Heart left ventricle (tissue), 16 donors: Measurements from ENCODE around the gene PDE6C. TPM values are rescaled to one million over a fixed set of nuclear protein-coding genes. Genes with fewer than 3 reads are reported as not detected.

Experiments used
- ATAC-seq, 4 donors: fragments of 200-7000 bp; cut with Tn5 transposase; one replicate each; pipeline ENCODE4 v1.9.1; 2020 to 2022; ENCODE audit warnings: moderate library complexity in 4 of 4, mild to moderate bottlenecking in 3 of 4, moderate number of reproducible peaks in 1 of 4
- DNase-seq, 5 donors: peaks; one replicate each; pipeline ENCODE4 v3.0.0-alpha.2; 2020
- H3K27ac ChIP-seq, 12 donors: fragments of 200-600 bp; sonication (generic) in 4 of 12; one replicate each; pipeline versions ENCODE4 v1.5.0 to v1.8.0; 2016 to 2022; ENCODE audit warnings: mild to moderate bottlenecking in 2 of 12
- H3K27me3 ChIP-seq, 9 donors: fragments of 200-600 bp; sonication (generic) in 2 of 9; one replicate each; pipeline versions ENCODE4 v1.5.1 to v1.8.0; 2016 to 2022; ENCODE audit warnings: mild to moderate bottlenecking in 3 of 9
- H3K36me3 ChIP-seq, 9 donors: fragments of 200-600 bp; sonication (generic) in 2 of 9; one replicate each; pipeline versions ENCODE4 v1.5.0 to v1.8.0; 2018 to 2022; ENCODE audit warnings: mild to moderate bottlenecking in 2 of 9
- H3K4me1 ChIP-seq, 12 donors: fragments of 200-600 bp; sonication (generic) in 4 of 12; one replicate each; pipeline versions ENCODE4 v1.5.0 to v1.8.0; 2016 to 2022; ENCODE audit warnings: mild to moderate bottlenecking in 3 of 12
- H3K4me3 ChIP-seq, 12 donors: fragments of 200-600 bp; sonication (generic) in 4 of 12; one replicate each; pipeline versions ENCODE4 v1.5.0 to v1.8.0; 2017 to 2022; ENCODE audit warnings: mild to moderate bottlenecking in 9 of 12, moderate library complexity in 4 of 12
- H3K9me3 ChIP-seq, 12 donors: fragments of 200-600 bp; sonication (generic) in 4 of 12; one replicate each; pipeline versions ENCODE4 v1.5.0 to v1.8.0; 2016 to 2022; ENCODE audit warnings: mild to moderate bottlenecking in 1 of 12
- CTCF ChIP-seq, 12 donors: fragments of 200-600 bp; sonication (generic) in 4 of 12; IDR thresholded peaks; one replicate each; pipeline versions ENCODE4 v1.5.0 to v1.8.0; 2018 to 2022; ENCODE audit warnings: antibody characterized with exemption in 12 of 12, mild to moderate bottlenecking in 5 of 12
- POLR2A ChIP-seq, 2 donors: fragments of 450-650 bp; IDR thresholded peaks; one replicate each; pipeline ENCODE4 v1.6.1; 2017; ENCODE audit warnings: antibody characterized with exemption in 2 of 2, mild to moderate bottlenecking in 2 of 2, moderate library complexity in 2 of 2
- WGBS, 4 donors: extraction: QIAGEN DNeasy Blood & Tissue Kit in 2 of 4; methylation state at CpG; one replicate each; pipeline versions ENCODE4 v1.1.5 to v1.1.7; 2013 to 2018; 5-methylcytosine and 5-hydroxymethylcytosine counted together
- intact Hi-C, 10 donors: fragments of 100-400 bp; cut with DNase I; formaldehyde crosslinking; loops; one replicate each; pipeline versions ENCODE4 v1.11.1 to v1.14.2; 2022
- polyA plus RNA-seq, 2 donors: library from polyadenylated mRNA; stranded (reverse); fragments of 200-250 nt; gene quantifications; one replicate each; pipeline ENCODE4 v1.2.3, GENCODE V29; 2013
- total RNA-seq, 9 donors: library from RNA; depleted of rRNA in 2 of 9; stranded (reverse); fragments of >200 nt in 2 of 9; fragmentation: NEBNext Ultra II Directional in 3 of 9; extraction: Animal tissue kit (Norgen Biotek cat#: 25700) in 3 of 9; gene quantifications; one replicate each; pipeline versions ENCODE4 v1.1.0 to v1.2.4, GENCODE V29; 2016 to 2023
- donor health status: ischemic (EF 13 %, LVEDD 7.1; RV severe dilation, severe dysfunction).
- donor health status: healthy with polysubstance abuse.
- donor health status: DM: no; HTN: yes; CAD: no.
- donor health status: DM: no; HTN: no; CAD: no.
- donor health status: ischemic (EF 25% LVEDD 6.9; RV normal size, moderate dysfunction).
- donor health status: ischemic (EF 25% LVEDD 5.7; RV mildly dilated, moderate dysfunction).
- donor health status: healthy.
- donor health status: DM: yes; HTN: yes; CAD: no.
- donor health status: ischemic (EF 35%, LVEDD 5.7; RV mildly dilated, moderate dysfunction).
- donor health status: nonischemic (EF 11% LVEDD 7.7; RV severe dilation, severe dysfunction).
- donor health status: DM: yes; HTN: yes; CAD: no.
- donor health status: PGD.
- donor health status: ischemic (EF 29% LVEDD 5.4; RV normal size, mild dysfunction).
- donor health status: nonischemic (EF 23%, LVEDD 6.1; RV moderate dilation, normal function).

PDE6C gene
- total and polyA plus RNA-seq, 11 donors, result not detected

- H3K4me3 ChIP-seq, result no peak overlapping the region
- 97 to 99% (median 98%) methylated on average over 3 of the region's 3 CpGs for WGBS, 4 donors
- DNase-seq, result no peak
- intact Hi-C loops, result no loop called here
- TF ChIP-seq POLR2A (IDR thresholded peaks at IDR 0.05) (no peak), CTCF (IDR thresholded peaks at IDR 0.05) (no peak)
- no peaks in the 10 kb centered on the region for H3K4me1 ChIP-seq
- peaks cover 0 to 94% (median 77%) of the 10 kb centered on the region in 9 donors for H3K36me3 ChIP-seq
- H3K9me3 ChIP-seq, result no peaks in the 10 kb centered on the region
- no peak overlapping the region for H3K27ac ChIP-seq
- no peaks in the 10 kb centered on the region for H3K27me3 ChIP-seq
- no peak for ATAC-seq
Observed at GRCh38 chr10:93667795-93668194, 55.5 kb downstream of the PDE6C start.

DNA sequence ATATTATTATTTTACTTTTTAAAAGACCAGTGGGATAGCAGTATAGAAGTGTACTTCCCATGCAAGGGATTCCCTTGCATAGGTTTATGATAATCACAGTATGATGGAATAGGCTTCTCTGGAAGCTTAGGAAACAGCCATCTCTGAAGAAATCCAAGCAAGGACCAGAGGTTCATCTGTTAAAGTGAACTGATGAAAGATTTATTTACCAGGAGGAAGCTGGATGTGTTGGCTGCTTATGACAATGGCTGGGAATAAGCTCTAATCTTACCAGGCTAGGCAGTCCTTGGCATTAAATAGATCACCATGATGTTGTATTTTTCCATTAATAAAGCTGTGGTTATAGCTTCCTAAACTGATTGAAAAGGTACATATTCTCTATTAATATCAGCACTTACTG is 58.0 kb downstream of the PDE6C start:
- Histone ChIP-seq H3K9me3 (no peaks in the 10 kb centered on the region), H3K36me3 (peaks cover 0 to 100% (median 92%) of the 10 kb centered on the region in 9 donors), H3K27ac (no peak overlapping the region), H3K4me3 (no peak overlapping the region), H3K4me1 (no peaks in the 10 kb centered on the region), H3K27me3 (no peaks in the 10 kb centered on the region)
- DNase-seq (no peak), ATAC-seq (no peak)
- TF ChIP-seq POLR2A (IDR thresholded peaks at IDR 0.05) (no peak), CTCF (IDR thresholded peaks at IDR 0.05) (no peak)
- intact Hi-C loops, result loop anchor here in 1 of 10 donors (10.0 kb wide), 1 partner anchor 116 kb away; no protein-coding TSS in a partner anchor

DNA sequence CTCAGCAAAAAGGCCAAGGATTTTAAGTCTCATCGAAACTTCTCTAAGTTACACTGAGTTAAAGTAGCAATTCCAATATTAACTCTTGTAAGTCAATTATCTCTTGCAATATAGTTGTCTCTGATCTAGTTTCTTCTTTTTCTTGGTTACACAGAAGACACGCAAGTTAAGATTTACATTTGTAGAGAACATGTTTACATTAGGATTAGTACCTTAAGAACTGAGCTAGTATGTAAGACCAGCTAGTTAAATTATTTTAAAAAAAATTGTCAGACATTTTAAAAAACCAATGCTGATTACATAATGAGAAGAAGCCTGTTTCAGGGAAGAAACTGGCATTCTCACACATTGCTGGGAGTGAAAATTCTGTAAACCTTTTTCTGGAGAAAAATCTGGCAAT is 58.7 kb downstream of the PDE6C start:
- Histone ChIP-seq H3K4me1 (no peaks in the 10 kb centered on the region), H3K9me3 (no peaks in the 10 kb centered on the region), H3K36me3 (peaks cover 0 to 100% (median 92%) of the 10 kb centered on the region in 9 donors), H3K27ac (no peak overlapping the region), H3K4me3 (no peak overlapping the region), H3K27me3 (no peaks in the 10 kb centered on the region)
- 96 to 99% (median 98%) methylated on average over 2 of the region's 2 CpGs for WGBS, 4 donors
- no peak for DNase-seq
- no peak for ATAC-seq
- intact Hi-C loops, result loop anchor here in 1 of 10 donors (10.0 kb wide), 1 partner anchor 116 kb away; no protein-coding TSS in a partner anchor
- TF ChIP-seq POLR2A (IDR thresholded peaks at IDR 0.05) (no peak), CTCF (IDR thresholded peaks at IDR 0.05) (no peak)

GRCh38 chr10:93672022-93672678 is 59.8 kb downstream of the PDE6C start:
- Histone ChIP-seq H3K36me3 (peaks cover 0 to 100% (median 91%) of the 10 kb centered on the region in 9 donors), H3K4me1 (no peaks in the 10 kb centered on the region), H3K27me3 (no peaks in the 10 kb centered on the region), H3K27ac (no peak overlapping the region), H3K4me3 (no peak overlapping the region), H3K9me3 (no peaks in the 10 kb centered on the region)
- no peak for DNase-seq
- TF ChIP-seq POLR2A (IDR thresholded peaks at IDR 0.05), result no peak
- TF ChIP-seq CTCF (IDR thresholded peaks at IDR 0.05), result no peak
- WGBS, 4 donors, result 84 to 88% (median 84%) methylated on average over 2 of the region's 2 CpGs
- intact Hi-C loops, result loop anchor here in 1 of 10 donors (10.0 kb wide), 1 partner anchor 117 kb away; no protein-coding TSS in a partner anchor
- no peak for ATAC-seq
